ENCODE results near the gene BRD2. TPM values are rescaled to one million over a fixed set of nuclear protein-coding genes. Genes with fewer than 3 reads are reported as not detected.
"Not testable (repeated sequence)": the region's sequence is repeated elsewhere in the genome, so short reads cannot be mapped to it uniquely, and the experiment has no call there.

BRD2 gene
- total RNA-seq, 2 donors from 2014 or later: 99.1 to 171 TPM

- no peak overlapping the region for H3K4me3 ChIP-seq
- 81 to 87% methylated on average over 7 of the region's 7 CpGs for WGBS, 2 donors
- H3K4me1 ChIP-seq: peaks cover 5% of the 10 kb centered on the region
- H3K9me3 ChIP-seq: no peaks in the 10 kb centered on the region
- ATAC-seq (no peak), DNase-seq (no peak)
- no peak overlapping the region for H3K27ac ChIP-seq
- H3K27me3 ChIP-seq: no peaks in the 10 kb centered on the region
- intact Hi-C loops (cut with DNase I): loop anchor here (5.0 kb wide), 1 partner anchor 49 kb away; no protein-coding TSS in a partner anchor
- no peaks in the 10 kb centered on the region for H3K36me3 ChIP-seq (replicated peaks in 1 of 2; ENCODE audit: insufficient read depth in 1 of 2, low read depth in 2 of 2)
- TF ChIP-seq POLR2A (IDR thresholded peaks at IDR 0.05): no peak
- TF ChIP-seq, protein P1, sequence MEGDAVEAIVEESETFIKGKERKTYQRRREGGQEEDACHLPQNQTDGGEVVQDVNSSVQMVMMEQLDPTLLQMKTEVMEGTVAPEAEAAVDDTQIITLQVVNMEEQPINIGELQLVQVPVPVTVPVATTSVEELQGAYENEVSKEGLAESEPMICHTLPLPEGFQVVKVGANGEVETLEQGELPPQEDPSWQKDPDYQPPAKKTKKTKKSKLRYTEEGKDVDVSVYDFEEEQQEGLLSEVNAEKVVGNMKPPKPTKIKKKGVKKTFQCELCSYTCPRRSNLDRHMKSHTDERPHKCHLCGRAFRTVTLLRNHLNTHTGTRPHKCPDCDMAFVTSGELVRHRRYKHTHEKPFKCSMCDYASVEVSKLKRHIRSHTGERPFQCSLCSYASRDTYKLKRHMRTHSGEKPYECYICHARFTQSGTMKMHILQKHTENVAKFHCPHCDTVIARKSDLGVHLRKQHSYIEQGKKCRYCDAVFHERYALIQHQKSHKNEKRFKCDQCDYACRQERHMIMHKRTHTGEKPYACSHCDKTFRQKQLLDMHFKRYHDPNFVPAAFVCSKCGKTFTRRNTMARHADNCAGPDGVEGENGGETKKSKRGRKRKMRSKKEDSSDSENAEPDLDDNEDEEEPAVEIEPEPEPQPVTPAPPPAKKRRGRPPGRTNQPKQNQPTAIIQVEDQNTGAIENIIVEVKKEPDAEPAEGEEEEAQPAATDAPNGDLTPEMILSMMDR (IDR thresholded peaks at IDR 0.05): no peak
Observed at GRCh38 chr6:32938494-32938893, 29.9 kb upstream of the BRD2 start.

DNA sequence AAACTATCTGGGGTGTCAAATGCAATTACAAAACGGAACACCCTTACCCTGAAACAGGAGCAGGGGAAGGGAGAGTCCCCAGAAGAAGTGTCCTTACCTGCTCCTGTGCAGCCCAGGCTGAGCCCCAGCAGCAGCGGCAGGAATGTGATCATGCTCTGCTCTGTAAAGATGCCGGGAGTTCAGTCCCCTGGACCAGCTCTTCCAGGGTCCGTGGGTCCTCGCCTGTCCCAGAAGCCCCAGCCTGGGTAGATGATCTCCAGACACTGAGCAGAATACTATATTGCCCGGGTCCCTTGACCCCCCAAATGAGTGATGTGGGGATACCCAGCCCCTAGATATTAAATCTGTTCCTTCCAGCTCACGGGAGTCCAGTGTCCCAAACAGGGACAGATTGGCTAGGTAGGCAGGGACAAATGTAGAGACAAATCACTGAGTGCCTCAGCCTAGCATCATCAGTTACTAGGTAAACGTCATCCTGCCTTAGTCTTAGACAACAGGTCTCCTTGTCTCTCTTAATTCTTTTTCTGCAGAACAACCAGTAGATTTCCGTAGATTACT lies 27.7 kb upstream of the BRD2 start, which contains the start of gene HLA-DMB:
Gene HLA-DMB, minus strand, starts transcription at position 373 of the 558 bp plus-strand sequence. Its CDS starts 221 bp downstream, at position 152.
- H3K27me3 ChIP-seq: no peaks in the 10 kb centered on the region
- intact Hi-C loops (cut with DNase I): no loop called here
- no peak within 1 kb of the TSS for H3K4me3 ChIP-seq
- ATAC-seq (peak; percentile 99), DNase-seq (peak; percentile 58 to 89 (median 68))
- 2 to 11% methylated on average over 9 of the region's 9 CpGs for WGBS, 2 donors
- TF ChIP-seq, protein P1 (IDR thresholded peaks at IDR 0.05): peak in 1 of 7 experiments; percentile 4
- TF ChIP-seq POLR2A (IDR thresholded peaks at IDR 0.05): peak in 2 of 3 donors; percentile 37 to 72
- no peaks in the 10 kb centered on the region for H3K36me3 ChIP-seq (replicated peaks in 1 of 2; ENCODE audit: insufficient read depth in 1 of 2, low read depth in 2 of 2)
- H3K9me3 ChIP-seq: no peaks in the 10 kb centered on the region
- H3K27ac ChIP-seq: peak within 1 kb of the TSS in 3 of 4 donors; percentile 36 to 66 (median 60)
- H3K4me1 ChIP-seq: peaks cover 5% of the 10 kb centered on the region

GRCh38 chr6:32941214-32941768 lies 27.1 kb upstream of the BRD2 start:
- ATAC-seq (no peak), DNase-seq (no peak)
- WGBS, 2 donors: 54 to 73% methylated on average over 7 of the region's 7 CpGs
- peaks cover 5% of the 10 kb centered on the region for H3K4me1 ChIP-seq
- TF ChIP-seq, protein P1 (IDR thresholded peaks at IDR 0.05): no peak
- no peak for TF ChIP-seq POLR2A (IDR thresholded peaks at IDR 0.05)
- intact Hi-C loops (cut with DNase I): no loop called here
- no peak overlapping the region for H3K4me3 ChIP-seq
- no peaks in the 10 kb centered on the region for H3K36me3 ChIP-seq (replicated peaks in 1 of 2; ENCODE audit: insufficient read depth in 1 of 2, low read depth in 2 of 2)
- no peaks in the 10 kb centered on the region for H3K9me3 ChIP-seq
- no peaks in the 10 kb centered on the region for H3K27me3 ChIP-seq
- peak overlapping the region in 2 of 4 donors; percentile 60 to 66 for H3K27ac ChIP-seq

DNA sequence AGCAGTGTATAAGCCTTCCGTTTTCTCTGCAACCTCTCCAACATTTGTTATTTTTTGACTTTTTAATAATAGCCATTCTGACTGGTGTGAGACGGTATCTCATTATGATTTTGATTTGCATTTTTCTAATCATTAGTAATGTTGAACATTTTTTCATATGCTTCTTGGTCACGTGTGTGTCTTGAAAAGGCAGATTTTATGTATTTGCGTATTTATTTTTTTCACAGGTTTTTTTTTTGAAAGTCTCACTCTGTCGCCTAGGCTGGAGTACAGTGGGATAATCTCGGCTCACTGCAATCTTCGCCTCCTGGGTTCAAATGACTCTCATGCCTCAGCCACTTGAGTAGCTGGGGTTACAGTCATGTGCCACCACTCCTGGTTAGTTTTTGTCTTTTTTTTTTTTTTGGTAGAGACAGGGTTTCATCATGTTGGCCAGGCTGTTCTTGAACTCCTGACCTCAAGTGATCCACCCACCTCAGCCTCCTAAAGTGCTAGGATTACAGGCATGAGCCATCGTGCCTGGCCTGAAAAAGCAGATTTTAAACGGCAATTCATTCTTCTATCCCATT lies 25.8 kb upstream of the BRD2 start:
- intact Hi-C loops (cut with DNase I); H3K36me3 ChIP-seq (replicated peaks in 1 of 2; ENCODE audit: insufficient read depth in 1 of 2, low read depth in 2 of 2); H3K4me1 ChIP-seq; H3K9me3 ChIP-seq; DNase-seq; H3K27ac ChIP-seq; ATAC-seq; H3K27me3 ChIP-seq; H3K4me3 ChIP-seq: not testable (repeated sequence)
- WGBS, 2 donors: 84 to 86% methylated on average over 9 of the region's 9 CpGs

- no peak for ATAC-seq
- peak in 1 of 4 donors; percentile 56 for DNase-seq
- intact Hi-C loops (cut with DNase I): no loop called here
- H3K4me1 ChIP-seq: peaks cover 5% of the 10 kb centered on the region
- peak overlapping the region in 1 of 4 donors; percentile 72 for H3K27ac ChIP-seq
- H3K9me3 ChIP-seq: no peaks in the 10 kb centered on the region
- no peaks in the 10 kb centered on the region for H3K27me3 ChIP-seq
- H3K4me3 ChIP-seq: no peak overlapping the region
- TF ChIP-seq POLR2A (IDR thresholded peaks at IDR 0.05): peak in 1 of 3 donors; percentile 51
- TF ChIP-seq, protein P1 (IDR thresholded peaks at IDR 0.05): no peak
- whole genome bisulfite sequencing, 2 donors: 44 to 86% methylated on average over 3 to 4 of the region's 4 CpGs
- H3K36me3 ChIP-seq (replicated peaks in 1 of 2; ENCODE audit: insufficient read depth in 1 of 2, low read depth in 2 of 2): no peaks in the 10 kb centered on the region
Observed at GRCh38 chr6:32943864-32944649, 24.3 kb upstream of the BRD2 start.

Measured in body of pancreas (tissue), 4 donors.